Coronary artery (tissue), 2 donors: Measurements from ENCODE around the gene RTP5.

Experiments
- DNase-seq: peaks from one replicate; pipeline ENCODE4 v3.0.0-alpha.2; 2017; ENCODE audit warnings: low spot score
- H3K27ac ChIP-seq, 2 donors: fragments of 200-600 bp; sonication (generic); one replicate each; pipeline ENCODE4 v1.5.1; 2016 to 2019
- H3K4me3 ChIP-seq: fragments of 200-600 bp; sonication (generic); 2 replicates; pipeline ENCODE4 v1.5.1; 2016; ENCODE audit warnings: mild to moderate bottlenecking, moderate library complexity
- TF ChIP-seq, protein P1 (sequence below): fragments of 200-600 bp; sonication (generic); IDR thresholded peaks from one replicate; pipeline ENCODE4 v1.5.1; 2019; ENCODE audit warnings: antibody characterized with exemption

Gene RTP5

DNA sequence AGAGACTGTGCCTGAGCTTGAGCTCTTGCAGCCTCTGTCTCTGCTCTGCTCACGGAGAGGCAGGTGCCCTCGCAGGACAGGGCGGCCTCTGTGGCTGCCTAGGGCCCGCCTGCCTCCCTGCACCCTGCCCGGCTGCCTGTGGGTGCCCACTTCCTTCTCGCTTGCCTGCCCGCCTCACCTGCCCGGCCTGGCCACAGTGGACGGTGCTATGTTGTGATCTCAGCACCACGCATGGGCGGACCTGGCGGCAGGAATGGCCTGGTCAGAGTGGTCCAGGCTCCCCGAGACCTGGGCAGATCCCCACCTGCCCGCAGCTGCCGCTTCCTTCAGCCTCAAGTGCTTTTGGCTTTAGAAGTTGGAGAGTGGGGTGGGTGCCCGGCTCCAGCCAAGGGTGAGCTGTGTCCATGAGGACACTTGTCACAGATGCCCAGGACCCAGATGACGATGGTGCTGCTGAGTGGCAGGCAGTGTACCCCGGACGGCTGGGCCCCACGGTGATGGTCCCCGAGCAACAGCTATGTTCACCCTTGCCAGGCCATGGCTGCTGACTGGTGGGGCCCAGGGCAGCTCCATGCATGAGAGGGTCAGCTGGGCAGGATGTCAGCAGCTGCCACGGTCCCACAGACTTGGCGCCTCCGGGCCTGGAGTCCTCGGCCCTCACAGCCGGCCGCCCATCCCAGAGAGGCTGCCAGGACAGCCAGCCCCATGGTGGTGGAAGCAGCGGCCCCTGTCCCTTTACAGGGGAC lies 25.3 kb downstream of the RTP5 start:
- H3K4me3 ChIP-seq = no peak overlapping the region
- H3K27ac ChIP-seq = no peak overlapping the region
- TF ChIP-seq, protein P1, sequence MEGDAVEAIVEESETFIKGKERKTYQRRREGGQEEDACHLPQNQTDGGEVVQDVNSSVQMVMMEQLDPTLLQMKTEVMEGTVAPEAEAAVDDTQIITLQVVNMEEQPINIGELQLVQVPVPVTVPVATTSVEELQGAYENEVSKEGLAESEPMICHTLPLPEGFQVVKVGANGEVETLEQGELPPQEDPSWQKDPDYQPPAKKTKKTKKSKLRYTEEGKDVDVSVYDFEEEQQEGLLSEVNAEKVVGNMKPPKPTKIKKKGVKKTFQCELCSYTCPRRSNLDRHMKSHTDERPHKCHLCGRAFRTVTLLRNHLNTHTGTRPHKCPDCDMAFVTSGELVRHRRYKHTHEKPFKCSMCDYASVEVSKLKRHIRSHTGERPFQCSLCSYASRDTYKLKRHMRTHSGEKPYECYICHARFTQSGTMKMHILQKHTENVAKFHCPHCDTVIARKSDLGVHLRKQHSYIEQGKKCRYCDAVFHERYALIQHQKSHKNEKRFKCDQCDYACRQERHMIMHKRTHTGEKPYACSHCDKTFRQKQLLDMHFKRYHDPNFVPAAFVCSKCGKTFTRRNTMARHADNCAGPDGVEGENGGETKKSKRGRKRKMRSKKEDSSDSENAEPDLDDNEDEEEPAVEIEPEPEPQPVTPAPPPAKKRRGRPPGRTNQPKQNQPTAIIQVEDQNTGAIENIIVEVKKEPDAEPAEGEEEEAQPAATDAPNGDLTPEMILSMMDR = no peak
- peak; percentile 69 for DNase-seq

DNA sequence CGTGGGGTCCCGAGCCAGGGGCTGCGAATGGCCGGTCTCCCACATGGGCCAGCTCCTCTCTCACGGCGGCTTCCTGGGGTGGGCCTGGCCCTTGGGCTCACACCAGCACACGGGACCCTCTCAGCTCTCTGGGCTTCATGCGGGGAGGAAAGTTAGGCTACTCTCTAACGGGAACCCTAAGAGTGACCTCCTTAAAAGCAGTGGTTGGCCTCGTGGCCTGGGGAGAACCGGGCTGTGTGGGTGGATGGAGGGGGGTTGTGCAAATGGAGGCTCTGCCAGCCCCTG lies 25.8 kb downstream of the RTP5 start:
- no peak overlapping the region for H3K4me3 ChIP-seq
- TF ChIP-seq, protein P1 = no peak
- no peak overlapping the region for H3K27ac ChIP-seq
- DNase-seq = peak; percentile 68

- peak; percentile 73 for DNase-seq
- TF ChIP-seq, protein P1 = no peak
- no peak overlapping the region for H3K4me3 ChIP-seq
- H3K27ac ChIP-seq = peak overlapping the region in 1 of 2 donors; percentile 51
These were observed 26.4 kb downstream of the RTP5 start for GRCh38 chr2:241895712-241896641.

- H3K4me3 ChIP-seq = no peak overlapping the region
- TF ChIP-seq, protein P1 = no peak
- peak; percentile 72 for DNase-seq
- H3K27ac ChIP-seq = no peak overlapping the region
These were observed 27.2 kb downstream of the RTP5 start for GRCh38 chr2:241896746-241897201.

DNA sequence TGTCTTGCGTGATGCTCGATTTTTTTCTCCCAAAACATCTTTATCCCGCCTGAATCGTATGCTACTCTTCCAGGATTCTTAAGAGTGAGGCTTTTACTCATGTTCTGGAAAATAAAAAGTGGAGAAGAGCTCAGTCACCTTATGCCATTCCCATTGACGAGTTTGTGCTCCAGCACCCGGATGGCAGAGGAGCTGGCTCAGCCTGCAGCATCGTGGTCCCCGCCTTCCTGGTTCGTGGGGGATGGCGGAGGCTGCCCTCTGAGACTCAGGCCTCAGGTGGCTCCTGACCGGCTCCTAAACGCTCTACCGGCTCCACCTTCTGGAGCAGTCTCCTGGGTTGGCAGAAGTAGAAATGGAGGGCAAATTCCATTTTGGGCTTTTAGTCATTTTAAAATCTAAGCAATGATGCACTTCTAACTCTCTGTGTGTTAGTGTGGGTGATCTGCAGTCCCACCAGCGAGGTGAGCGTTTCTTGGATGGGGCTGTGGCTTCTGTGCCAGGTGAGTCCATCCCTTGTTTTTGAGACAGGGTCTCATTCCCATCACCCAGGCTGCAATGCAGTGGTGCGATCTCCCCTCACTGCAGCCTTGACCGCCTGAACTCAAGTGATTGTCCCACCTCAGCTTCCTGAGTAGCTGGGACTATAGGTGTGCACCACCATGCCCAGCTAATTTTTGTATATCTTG lies 27.8 kb downstream of the RTP5 start:
- TF ChIP-seq, protein P1 = no peak
- no peak overlapping the region for H3K27ac ChIP-seq
- peak; percentile 62 for DNase-seq
- H3K4me3 ChIP-seq = no peak overlapping the region

DNA sequence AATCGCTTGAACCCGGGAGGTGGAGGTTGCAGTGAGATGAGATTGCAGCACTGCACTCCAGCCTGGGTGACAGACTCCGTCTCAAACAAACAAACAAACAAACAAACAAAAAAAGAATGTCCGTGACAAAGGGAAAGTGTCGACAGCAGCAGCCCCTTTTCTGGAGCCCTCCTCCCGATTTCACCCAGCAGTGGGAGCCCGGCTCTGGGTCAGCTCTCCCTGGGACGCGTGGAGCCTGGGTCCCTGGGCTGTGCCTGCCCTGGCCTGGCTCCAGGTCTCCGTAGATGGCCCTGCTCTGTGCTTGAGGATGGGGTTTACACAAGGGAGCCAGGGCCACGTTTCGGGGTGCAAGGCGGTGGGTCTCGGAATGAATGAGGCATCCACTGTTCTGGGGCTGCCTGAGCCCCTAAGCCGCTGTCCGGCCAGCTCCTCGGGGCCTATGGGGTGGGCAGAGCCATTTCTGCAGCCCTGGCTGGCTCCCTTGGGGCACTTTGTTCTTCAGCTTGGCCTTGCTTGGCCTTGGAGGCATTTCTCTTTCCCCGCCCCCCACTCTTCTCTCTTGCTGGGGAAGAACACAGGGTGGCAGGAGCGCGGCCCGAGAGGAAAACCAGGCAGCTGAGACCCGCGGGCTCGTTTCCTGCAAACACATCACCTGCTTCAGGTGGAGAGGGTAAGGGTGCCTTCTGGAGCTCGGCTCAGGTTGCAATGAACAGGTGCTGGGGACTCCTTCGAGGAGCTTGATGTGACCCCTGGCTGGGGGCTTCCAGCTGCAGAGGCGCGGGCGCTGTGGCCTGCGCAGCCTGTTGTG lies 29.1 kb downstream of the RTP5 start:
- DNase-seq = peak; percentile 70
- H3K27ac ChIP-seq = no peak overlapping the region
- no peak overlapping the region for H3K4me3 ChIP-seq
- TF ChIP-seq, protein P1 = no peak
